Jurkat, Clone E6-1 (cell line): ENCODE measurements around the gene FREM1.
A peak's percentile ranks its signal among the peaks of the same experiment; 100 is the strongest.

Experiments
- DNase-seq: peaks from one replicate; pipeline ENCODE4 v3.0.0-alpha.2; 2011; ENCODE audit warnings: low read depth, low spot score
- H3K4me3 ChIP-seq: 2 replicates; pipeline ENCODE4 v1.5.1; 2011; ENCODE audit warnings: mild to moderate bottlenecking, low read length, control low read depth, moderate library complexity

Gene FREM1

GRCh38 chr9:14883310-14883944 is 26.8 kb downstream of the FREM1 start:
- no peak for DNase-seq
- no peak overlapping the region for H3K4me3 ChIP-seq

GRCh38 chr9:14882090-14882489 is 28.1 kb downstream of the FREM1 start:
- DNase-seq, result no peak
- H3K4me3 ChIP-seq, result no peak overlapping the region

- DNase-seq, result no peak
- no peak overlapping the region for H3K4me3 ChIP-seq
These were observed 29.2 kb downstream of the FREM1 start for GRCh38 chr9:14881006-14881405.

GRCh38 chr9:14870090-14870489 is 40.1 kb downstream of the FREM1 start:
- no peak overlapping the region for H3K4me3 ChIP-seq
- DNase-seq, result no peak

- DNase-seq, result no peak
- no peak overlapping the region for H3K4me3 ChIP-seq
These were observed 40.6 kb downstream of the FREM1 start for GRCh38 chr9:14869671-14870070.

GRCh38 chr9:14868772-14869583 is 41.2 kb downstream of the FREM1 start:
- H3K4me3 ChIP-seq, result no peak overlapping the region
- no peak for DNase-seq

- H3K4me3 ChIP-seq, result no peak overlapping the region
- DNase-seq, result no peak
These were observed 41.8 kb downstream of the FREM1 start for GRCh38 chr9:14868418-14868771.

GRCh38 chr9:14866200-14866749 is 44.0 kb downstream of the FREM1 start:
- DNase-seq, result no peak
- no peak overlapping the region for H3K4me3 ChIP-seq

GRCh38 chr9:14864309-14864708 is 45.9 kb downstream of the FREM1 start:
- DNase-seq, result no peak
- H3K4me3 ChIP-seq, result no peak overlapping the region

- no peak for DNase-seq
- no peak overlapping the region for H3K4me3 ChIP-seq
These were observed 46.8 kb downstream of the FREM1 start for GRCh38 chr9:14863402-14863801.

- H3K4me3 ChIP-seq, result no peak overlapping the region
- DNase-seq, result no peak
These were observed 52.6 kb downstream of the FREM1 start for GRCh38 chr9:14857449-14858305.

- no peak overlapping the region for H3K4me3 ChIP-seq
- no peak for DNase-seq
These were observed 60.4 kb downstream of the FREM1 start for GRCh38 chr9:14849851-14850250.

- H3K4me3 ChIP-seq, result no peak overlapping the region
These were observed 60.9 kb downstream of the FREM1 start for GRCh38 chr9:14849296-14849695.

GRCh38 chr9:14846871-14847311 is 63.3 kb downstream of the FREM1 start:
- peak; percentile 45 for DNase-seq
- H3K4me3 ChIP-seq, result no peak overlapping the region

More at GRCh38 chr9:14849296-14849695, 60.9 kb downstream of the FREM1 start:
- DNase-seq, result no peak

GRCh38 chr9:14843163-14843562 is 67.1 kb downstream of the FREM1 start:
- H3K4me3 ChIP-seq, result no peak overlapping the region
- DNase-seq, result no peak

GRCh38 chr9:14842269-14842668 is 68.0 kb downstream of the FREM1 start:
- no peak for DNase-seq
- H3K4me3 ChIP-seq, result no peak overlapping the region

- DNase-seq, result no peak
- no peak overlapping the region for H3K4me3 ChIP-seq
These were observed 71.5 kb downstream of the FREM1 start for GRCh38 chr9:14838701-14839100.

GRCh38 chr9:14836885-14837284 is 73.3 kb downstream of the FREM1 start:
- DNase-seq, result no peak
- no peak overlapping the region for H3K4me3 ChIP-seq

GRCh38 chr9:14831661-14832060 is 78.6 kb downstream of the FREM1 start:
- no peak overlapping the region for H3K4me3 ChIP-seq
- DNase-seq, result no peak

GRCh38 chr9:14831074-14831473 is 79.2 kb downstream of the FREM1 start:
- DNase-seq, result no peak
- H3K4me3 ChIP-seq, result no peak overlapping the region
